ENCODE data around the gene MAGEH1. TPM values are rescaled to one million over a fixed set of nuclear protein-coding genes. Genes with fewer than 3 reads are reported as not detected.
A peak's percentile ranks its signal among the peaks of the same experiment; 100 is the strongest.

The MAGEH1 gene
- total RNA-seq, 1 donor: 25.0 TPM

- Histone ChIP-seq H4K20me1 (ENCODE audit: insufficient read depth, low read length) (no peaks in the 10 kb centered on the region), H3K4me1 (ENCODE audit: insufficient read depth, low read length) (no peaks in the 10 kb centered on the region), H3K36me3 (ENCODE audit: insufficient read depth, low read length) (no peaks in the 10 kb centered on the region), H3K4me3 (ENCODE audit: insufficient read depth, low read length) (no peak overlapping the region), H3K9me3 (ENCODE audit: low read depth, low read length) (no peaks in the 10 kb centered on the region), H3K27me3 (ENCODE audit: insufficient read depth, low read length) (no peaks in the 10 kb centered on the region), H3K27ac (ENCODE audit: low read depth, low read length) (no peak overlapping the region), H3K4me2 (ENCODE audit: insufficient read depth, low read length) (no peak overlapping the region), H2AFZ (ENCODE audit: low read length) (no peak overlapping the region), H3K79me2 (ENCODE audit: insufficient read depth, low read length) (no peaks in the 10 kb centered on the region)
- DNase-seq (ENCODE audit: insufficient read length, low spot score, missing footprints): peak; percentile 66
- TF ChIP-seq, protein P1, sequence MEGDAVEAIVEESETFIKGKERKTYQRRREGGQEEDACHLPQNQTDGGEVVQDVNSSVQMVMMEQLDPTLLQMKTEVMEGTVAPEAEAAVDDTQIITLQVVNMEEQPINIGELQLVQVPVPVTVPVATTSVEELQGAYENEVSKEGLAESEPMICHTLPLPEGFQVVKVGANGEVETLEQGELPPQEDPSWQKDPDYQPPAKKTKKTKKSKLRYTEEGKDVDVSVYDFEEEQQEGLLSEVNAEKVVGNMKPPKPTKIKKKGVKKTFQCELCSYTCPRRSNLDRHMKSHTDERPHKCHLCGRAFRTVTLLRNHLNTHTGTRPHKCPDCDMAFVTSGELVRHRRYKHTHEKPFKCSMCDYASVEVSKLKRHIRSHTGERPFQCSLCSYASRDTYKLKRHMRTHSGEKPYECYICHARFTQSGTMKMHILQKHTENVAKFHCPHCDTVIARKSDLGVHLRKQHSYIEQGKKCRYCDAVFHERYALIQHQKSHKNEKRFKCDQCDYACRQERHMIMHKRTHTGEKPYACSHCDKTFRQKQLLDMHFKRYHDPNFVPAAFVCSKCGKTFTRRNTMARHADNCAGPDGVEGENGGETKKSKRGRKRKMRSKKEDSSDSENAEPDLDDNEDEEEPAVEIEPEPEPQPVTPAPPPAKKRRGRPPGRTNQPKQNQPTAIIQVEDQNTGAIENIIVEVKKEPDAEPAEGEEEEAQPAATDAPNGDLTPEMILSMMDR (IDR thresholded peaks at IDR 0.05; ENCODE audit: extremely low read depth, low read depth, low read length): no peak
Observed at GRCh38 chrX:55486736-55487135, 34.8 kb downstream of the MAGEH1 start.

- H2AFZ ChIP-seq (ENCODE audit: low read length): no peak overlapping the region
- no peaks in the 10 kb centered on the region for H3K9me3 ChIP-seq (ENCODE audit: low read depth, low read length)
- H3K79me2 ChIP-seq (ENCODE audit: insufficient read depth, low read length): no peaks in the 10 kb centered on the region
- H3K27me3 ChIP-seq (ENCODE audit: insufficient read depth, low read length): no peaks in the 10 kb centered on the region
- no peak for DNase-seq (ENCODE audit: insufficient read length, low spot score, missing footprints)
- no peaks in the 10 kb centered on the region for H3K4me1 ChIP-seq (ENCODE audit: insufficient read depth, low read length)
- no peak overlapping the region for H3K4me3 ChIP-seq (ENCODE audit: insufficient read depth, low read length)
- H3K36me3 ChIP-seq (ENCODE audit: insufficient read depth, low read length): no peaks in the 10 kb centered on the region
- TF ChIP-seq, protein P1 (IDR thresholded peaks at IDR 0.05; ENCODE audit: extremely low read depth, low read depth, low read length): no peak
- H4K20me1 ChIP-seq (ENCODE audit: insufficient read depth, low read length): no peaks in the 10 kb centered on the region
- no peak overlapping the region for H3K27ac ChIP-seq (ENCODE audit: low read depth, low read length)
- H3K4me2 ChIP-seq (ENCODE audit: insufficient read depth, low read length): no peak overlapping the region
Observed at GRCh38 chrX:55487143-55487542, 35.2 kb downstream of the MAGEH1 start.

DNA sequence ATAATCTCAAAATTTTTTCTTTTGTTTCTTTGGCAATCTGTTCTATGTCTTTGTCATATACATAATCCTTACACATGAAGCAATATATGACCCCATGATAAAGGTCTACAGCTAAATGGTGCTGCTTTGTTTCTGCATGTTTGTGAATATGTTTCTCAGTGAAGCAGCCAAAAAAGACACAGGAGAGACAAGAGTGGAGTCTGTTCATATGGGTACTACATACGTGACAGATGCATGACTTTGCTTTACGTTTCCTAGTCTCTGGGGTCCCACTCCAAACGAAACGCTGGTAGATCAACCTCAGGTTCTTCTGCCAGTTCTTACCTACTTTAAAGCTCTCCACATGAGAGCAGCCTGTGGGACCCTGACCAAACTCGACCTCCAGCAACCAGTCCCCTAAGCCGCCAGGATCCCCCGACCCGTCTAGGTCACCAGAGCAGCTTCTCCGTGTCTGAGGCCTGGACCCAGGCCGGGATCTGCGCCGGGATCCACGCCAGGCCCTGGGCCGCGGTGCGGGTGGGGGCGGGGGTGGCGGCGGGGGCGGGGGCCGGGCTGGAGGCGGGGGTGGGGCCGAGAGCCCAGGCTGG is 36.2 kb downstream of the MAGEH1 start:
- no peaks in the 10 kb centered on the region for H3K9me3 ChIP-seq (ENCODE audit: low read depth, low read length)
- no peaks in the 10 kb centered on the region for H4K20me1 ChIP-seq (ENCODE audit: insufficient read depth, low read length)
- no peak for DNase-seq (ENCODE audit: insufficient read length, low spot score, missing footprints)
- H3K36me3 ChIP-seq (ENCODE audit: insufficient read depth, low read length): no peaks in the 10 kb centered on the region
- peak overlapping the region; percentile 32 for H3K4me2 ChIP-seq (ENCODE audit: insufficient read depth, low read length)
- H3K27ac ChIP-seq (ENCODE audit: low read depth, low read length): no peak overlapping the region
- H2AFZ ChIP-seq (ENCODE audit: low read length): peak overlapping the region; percentile 65
- H3K79me2 ChIP-seq (ENCODE audit: insufficient read depth, low read length): no peaks in the 10 kb centered on the region
- no peaks in the 10 kb centered on the region for H3K4me1 ChIP-seq (ENCODE audit: insufficient read depth, low read length)
- TF ChIP-seq, protein P1 (IDR thresholded peaks at IDR 0.05; ENCODE audit: extremely low read depth, low read depth, low read length): no peak
- no peaks in the 10 kb centered on the region for H3K27me3 ChIP-seq (ENCODE audit: insufficient read depth, low read length)
- H3K4me3 ChIP-seq (ENCODE audit: insufficient read depth, low read length): peak overlapping the region; percentile 74

- TF ChIP-seq, protein P1 (IDR thresholded peaks at IDR 0.05; ENCODE audit: extremely low read depth, low read depth, low read length): no peak
- DNase-seq (ENCODE audit: insufficient read length, low spot score, missing footprints): peak; percentile 86
- H3K4me3 ChIP-seq (ENCODE audit: insufficient read depth, low read length): peak overlapping the region; percentile 74
Observed at GRCh38 chrX:55488593-55489313, 36.8 kb downstream of the MAGEH1 start.

More at GRCh38 chrX:55488593-55489313, 36.8 kb downstream of the MAGEH1 start:
- peak overlapping the region; percentile 91 for H3K4me2 ChIP-seq (ENCODE audit: insufficient read depth, low read length)
- no peaks in the 10 kb centered on the region for H4K20me1 ChIP-seq (ENCODE audit: insufficient read depth, low read length)
- H3K4me1 ChIP-seq (ENCODE audit: insufficient read depth, low read length): no peaks in the 10 kb centered on the region
- no peaks in the 10 kb centered on the region for H3K27me3 ChIP-seq (ENCODE audit: insufficient read depth, low read length)
- no peaks in the 10 kb centered on the region for H3K36me3 ChIP-seq (ENCODE audit: insufficient read depth, low read length)
- peak overlapping the region; percentile 80 for H2AFZ ChIP-seq (ENCODE audit: low read length)
- peak overlapping the region; percentile 76 for H3K27ac ChIP-seq (ENCODE audit: low read depth, low read length)
- H3K79me2 ChIP-seq (ENCODE audit: insufficient read depth, low read length): no peaks in the 10 kb centered on the region
- H3K9me3 ChIP-seq (ENCODE audit: low read depth, low read length): no peaks in the 10 kb centered on the region
